Stimulated activated effector memory CD8-positive, alpha-beta T cell treated with anti-CD3 and anti-CD28 coated beads, Interleukin-12 subunit alpha, Interleukin-12 subunit beta, amount 100 ng/mL, for 72 hours (primary cell): Measurements from ENCODE around the gene PTPRC.

Source experiments
- ATAC-seq: fragments of 150-1000 bp; cut with Tn5 transposase; 2 replicates; pipeline ENCODE4 v1.10.0; 2021
- DNase-seq, 2 donors: peaks; one replicate each; pipeline ENCODE4 v3.0.0; 2021 to 2022; ENCODE audit warnings: low spot score in 2 of 2
- H3K27ac Mint-ChIP-seq: one replicate; pipeline ENCODE4 v1.8.0; 2022; ENCODE audit warnings: mild to moderate bottlenecking, mixed read lengths
- H3K36me3 Mint-ChIP-seq: one replicate; pipeline ENCODE4 v1.8.0; 2022; ENCODE audit warnings: mild to moderate bottlenecking, mixed read lengths
- H3K4me1 Mint-ChIP-seq: one replicate; pipeline ENCODE4 v1.8.0; 2022; ENCODE audit warnings: mixed read lengths
- H3K4me3 Mint-ChIP-seq: one replicate; pipeline ENCODE4 v1.8.0; 2022; ENCODE audit warnings: mild to moderate bottlenecking, mixed read lengths
- H3K9me3 Mint-ChIP-seq: one replicate; pipeline ENCODE4 v1.8.0; 2022; ENCODE audit warnings: mixed read lengths

The PTPRC gene

GRCh38 chr1:198686069-198686728 lies 47.4 kb downstream of the PTPRC start:
- H3K9me3 Mint-ChIP-seq, result no peaks in the 10 kb centered on the region
- no peak for ATAC-seq
- DNase-seq, result no peak
- peak overlapping the region; percentile 89 for H3K27ac Mint-ChIP-seq
- H3K4me1 Mint-ChIP-seq, result peaks cover 68% of the 10 kb centered on the region
- H3K4me3 Mint-ChIP-seq, result peak overlapping the region; percentile 45
- H3K36me3 Mint-ChIP-seq, result peaks cover 82% of the 10 kb centered on the region

DNA sequence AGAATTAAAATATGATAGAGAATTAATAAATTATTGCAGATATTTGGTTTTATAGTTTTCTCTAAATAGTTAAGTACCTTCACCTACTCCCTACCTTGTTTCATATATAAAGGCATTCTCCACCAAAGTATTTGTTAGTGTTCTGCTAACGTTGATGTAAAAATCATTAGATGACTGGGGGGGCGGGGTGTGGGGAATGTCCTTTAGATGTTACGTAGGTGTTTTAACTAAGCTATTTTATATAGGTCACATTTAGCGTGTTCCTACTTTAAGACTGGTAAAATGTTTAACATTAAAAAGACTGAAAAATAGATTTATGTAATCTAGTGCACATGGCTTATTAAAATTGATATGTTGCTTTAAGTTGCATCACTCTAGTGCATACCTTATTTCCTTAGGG lies 48.6 kb downstream of the PTPRC start:
- DNase-seq, result no peak
- peaks cover 78% of the 10 kb centered on the region for H3K36me3 Mint-ChIP-seq
- no peaks in the 10 kb centered on the region for H3K9me3 Mint-ChIP-seq
- peaks cover 68% of the 10 kb centered on the region for H3K4me1 Mint-ChIP-seq
- H3K4me3 Mint-ChIP-seq, result peak overlapping the region; percentile 32
- peak overlapping the region; percentile 89 for H3K27ac Mint-ChIP-seq
- no peak for ATAC-seq

DNA sequence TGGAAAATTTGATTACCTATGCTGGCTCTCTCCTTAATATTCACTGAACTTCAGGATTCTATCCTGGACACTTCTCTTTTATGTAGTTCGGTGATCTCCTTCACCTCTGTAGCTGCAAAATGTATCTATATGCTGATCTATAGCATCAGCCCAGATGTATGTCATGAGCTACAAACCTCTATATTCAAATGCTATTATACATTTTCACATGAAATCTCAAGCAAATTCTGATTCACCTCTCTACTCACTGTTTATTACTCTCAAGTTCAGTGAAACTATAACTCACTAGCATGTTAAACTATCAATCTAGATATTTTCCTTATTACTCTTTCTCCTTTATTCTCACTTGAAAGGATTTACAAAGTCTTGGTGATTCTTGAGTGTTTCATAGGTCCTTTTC lies 52.2 kb downstream of the PTPRC start:
- Mint-ChIP-seq H3K4me1 (peaks cover 71% of the 10 kb centered on the region), H3K9me3 (no peaks in the 10 kb centered on the region), H3K36me3 (peaks cover 85% of the 10 kb centered on the region), H3K4me3 (peak overlapping the region; percentile 33), H3K27ac (peak overlapping the region; percentile 77)
- ATAC-seq (peak; percentile 81), DNase-seq (no peak)

- H3K4me3 Mint-ChIP-seq, result no peak overlapping the region
- H3K36me3 Mint-ChIP-seq, result peaks cover 92% of the 10 kb centered on the region
- DNase-seq, result no peak
- H3K27ac Mint-ChIP-seq, result peak overlapping the region; percentile 77
- ATAC-seq, result peak; percentile 75
- no peaks in the 10 kb centered on the region for H3K9me3 Mint-ChIP-seq
- H3K4me1 Mint-ChIP-seq, result peaks cover 76% of the 10 kb centered on the region
These were observed 54.5 kb downstream of the PTPRC start for GRCh38 chr1:198693321-198693720.

DNA sequence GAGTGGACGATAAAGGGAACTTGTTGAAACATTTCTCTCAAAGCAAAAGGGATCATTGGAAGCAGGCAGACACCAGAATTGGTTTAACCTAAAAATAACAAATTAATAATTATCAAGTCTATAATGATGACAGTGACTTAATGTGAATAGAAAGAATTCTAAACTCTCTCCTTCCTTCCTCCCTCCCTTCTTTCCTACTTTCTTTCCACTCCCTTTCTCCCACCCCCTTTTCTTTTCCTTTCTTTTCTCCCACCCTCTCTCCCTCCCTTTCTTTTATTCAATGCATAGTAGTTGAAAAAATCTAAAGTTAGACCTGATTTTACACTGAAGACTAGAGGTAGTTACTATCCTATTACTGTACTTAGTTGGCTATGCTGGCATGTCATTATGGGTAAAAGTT lies 55.7 kb downstream of the PTPRC start:
- ATAC-seq, result no peak
- H3K4me3 Mint-ChIP-seq, result no peak overlapping the region

GRCh38 chr1:198696211-198696610 lies 57.4 kb downstream of the PTPRC start:
- H3K36me3 Mint-ChIP-seq, result peaks cover 67% of the 10 kb centered on the region
- no peaks in the 10 kb centered on the region for H3K9me3 Mint-ChIP-seq
- H3K27ac Mint-ChIP-seq, result peak overlapping the region; percentile 76
- peaks cover 73% of the 10 kb centered on the region for H3K4me1 Mint-ChIP-seq
- DNase-seq, result no peak
- no peak for ATAC-seq
- peak overlapping the region; percentile 16 for H3K4me3 Mint-ChIP-seq

More for the DNA sequence above, 55.7 kb downstream of the PTPRC start:
- Mint-ChIP-seq H3K4me1 (peaks cover 77% of the 10 kb centered on the region), H3K36me3 (peaks cover 84% of the 10 kb centered on the region), H3K27ac (peak overlapping the region; percentile 77), H3K9me3 (no peaks in the 10 kb centered on the region)
- no peak for DNase-seq

GRCh38 chr1:198699167-198700015 lies 60.6 kb downstream of the PTPRC start:
- Mint-ChIP-seq H3K4me1 (peaks cover 77% of the 10 kb centered on the region), H3K9me3 (no peaks in the 10 kb centered on the region), H3K36me3 (peaks cover 40% of the 10 kb centered on the region), H3K4me3 (peak overlapping the region; percentile 12), H3K27ac (peak overlapping the region; percentile 84)
- ATAC-seq (peak; percentile 89), DNase-seq (peak; percentile 53 to 79)

DNA sequence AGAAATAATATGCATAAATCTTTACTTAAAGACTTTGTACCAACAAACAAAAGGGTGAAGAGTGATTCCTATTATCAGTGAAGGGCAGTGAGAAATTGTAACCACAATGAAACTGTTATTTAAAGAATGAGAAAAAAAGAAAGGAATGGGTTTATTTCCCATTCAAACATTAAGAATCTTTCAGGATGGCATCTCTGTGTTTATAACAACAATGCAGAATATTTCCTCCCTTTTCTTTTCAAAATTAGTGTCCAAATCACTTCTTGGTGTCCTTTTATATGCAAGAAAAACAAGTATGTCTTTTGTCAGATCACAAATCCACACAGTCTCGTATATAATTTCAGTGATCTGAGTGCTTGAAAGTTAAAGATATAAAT lies 61.2 kb downstream of the PTPRC start:
- Mint-ChIP-seq H3K27ac (peak overlapping the region; percentile 84), H3K4me3 (no peak overlapping the region), H3K4me1 (peaks cover 80% of the 10 kb centered on the region), H3K9me3 (no peaks in the 10 kb centered on the region), H3K36me3 (peaks cover 34% of the 10 kb centered on the region)
- DNase-seq, result no peak
- ATAC-seq, result no peak

- H3K36me3 Mint-ChIP-seq, result peaks cover 30% of the 10 kb centered on the region
- no peak overlapping the region for H3K4me3 Mint-ChIP-seq
- no peak for DNase-seq
- ATAC-seq, result no peak
- peaks cover 80% of the 10 kb centered on the region for H3K4me1 Mint-ChIP-seq
- H3K9me3 Mint-ChIP-seq, result no peaks in the 10 kb centered on the region
- peak overlapping the region; percentile 84 for H3K27ac Mint-ChIP-seq
These were observed 61.6 kb downstream of the PTPRC start for GRCh38 chr1:198700396-198700795.

GRCh38 chr1:198701250-198701649 lies 62.4 kb downstream of the PTPRC start:
- ATAC-seq, result peak; percentile 79
- H3K4me1 Mint-ChIP-seq, result peaks cover 78% of the 10 kb centered on the region
- no peaks in the 10 kb centered on the region for H3K9me3 Mint-ChIP-seq

DNA sequence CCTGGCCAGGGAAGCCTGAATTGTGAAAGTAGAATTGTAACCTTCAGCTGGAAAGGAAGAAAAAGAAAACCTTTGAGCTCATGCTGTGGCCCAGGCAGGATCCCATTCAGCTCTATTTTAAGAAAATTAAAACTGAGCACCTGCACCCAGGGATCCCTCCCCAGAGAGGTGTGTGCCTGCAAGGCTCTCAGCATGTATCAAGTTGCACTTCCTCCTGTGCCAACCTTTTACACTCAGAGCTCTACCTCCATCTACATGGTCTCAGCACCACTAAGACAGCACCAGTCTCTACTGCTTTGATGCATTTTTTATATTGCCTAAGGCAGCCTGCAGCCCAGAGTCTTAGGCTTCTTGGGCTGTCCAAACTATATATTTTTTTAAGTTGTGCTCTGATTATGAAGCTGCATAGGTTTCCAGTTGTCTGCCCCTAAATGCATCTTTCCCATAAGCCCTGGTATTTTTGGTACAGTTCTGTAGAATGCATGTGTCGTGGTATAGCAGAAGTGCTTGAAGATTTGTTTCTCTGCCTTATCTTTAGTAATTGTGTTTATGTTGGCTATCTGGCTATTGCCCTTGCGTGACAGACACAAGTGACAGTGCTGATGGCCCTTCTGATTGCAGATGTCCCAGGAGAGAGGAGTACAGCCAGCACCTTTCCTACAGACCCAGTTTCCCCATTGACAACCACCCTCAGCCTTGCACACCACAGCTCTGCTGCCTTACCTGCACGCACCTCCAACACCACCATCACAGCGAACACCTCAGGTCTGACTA lies 63.1 kb downstream of the PTPRC start:
- ATAC-seq, result no peak

More at GRCh38 chr1:198701250-198701649, 62.4 kb downstream of the PTPRC start:
- no peak for DNase-seq
- H3K4me3 Mint-ChIP-seq, result no peak overlapping the region
- peaks cover 22% of the 10 kb centered on the region for H3K36me3 Mint-ChIP-seq
- H3K27ac Mint-ChIP-seq, result peak overlapping the region; percentile 84

DNA sequence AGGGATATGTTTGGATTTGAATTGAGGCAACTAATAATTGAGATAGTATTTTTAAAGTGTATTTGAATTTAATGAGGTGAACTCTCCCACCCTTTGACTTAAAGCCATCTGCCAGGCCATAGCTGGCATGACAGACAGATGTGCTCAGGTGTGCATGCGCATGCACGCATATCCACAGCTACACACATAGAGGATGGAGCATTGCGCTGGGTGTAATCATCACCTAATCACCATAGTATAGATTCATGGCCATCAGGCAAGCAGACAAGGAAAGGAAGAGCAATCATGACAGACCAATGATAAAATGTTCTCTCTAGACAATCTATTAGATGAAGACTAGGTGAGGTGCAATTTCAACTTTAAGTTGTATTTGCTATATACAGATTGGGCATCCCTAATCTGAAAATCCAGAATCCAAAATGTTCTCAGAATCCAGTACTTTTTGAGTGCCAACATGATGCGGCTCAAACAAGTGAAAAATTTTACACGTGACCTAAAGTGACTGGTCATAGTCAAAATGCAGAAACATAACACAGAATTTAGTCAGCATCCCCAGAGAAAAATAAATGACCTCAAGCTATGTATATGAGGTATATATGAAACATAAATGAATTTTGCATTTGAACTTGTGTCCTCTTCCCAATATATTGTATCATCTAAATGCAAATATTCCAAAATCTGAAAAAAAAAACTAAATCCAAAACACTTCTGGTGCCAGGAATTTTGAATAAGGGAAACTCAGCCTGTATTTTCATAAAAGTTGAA lies 70.1 kb downstream of the PTPRC start:
- Mint-ChIP-seq H3K36me3 (no peaks in the 10 kb centered on the region), H3K27ac (peak overlapping the region; percentile 88), H3K4me3 (no peak overlapping the region), H3K4me1 (peaks cover 47% of the 10 kb centered on the region), H3K9me3 (no peaks in the 10 kb centered on the region)
- no peak for ATAC-seq
- DNase-seq, result no peak

More for the DNA sequence above, 63.1 kb downstream of the PTPRC start:
- DNase-seq, result no peak
- Mint-ChIP-seq H3K27ac (peak overlapping the region; percentile 84), H3K4me3 (no peak overlapping the region), H3K9me3 (no peaks in the 10 kb centered on the region), H3K36me3 (peaks cover 15% of the 10 kb centered on the region), H3K4me1 (peaks cover 71% of the 10 kb centered on the region)

- ATAC-seq, result no peak
- Mint-ChIP-seq H3K36me3 (no peaks in the 10 kb centered on the region), H3K27ac (peak overlapping the region; percentile 66)
These were observed 73.0 kb downstream of the PTPRC start for GRCh38 chr1:198711837-198712236.

GRCh38 chr1:198713081-198713480 lies 74.2 kb downstream of the PTPRC start:
- H3K9me3 Mint-ChIP-seq, result no peaks in the 10 kb centered on the region
- no peak overlapping the region for H3K4me3 Mint-ChIP-seq
- H3K4me1 Mint-ChIP-seq, result peaks cover 42% of the 10 kb centered on the region
- DNase-seq (no peak), ATAC-seq (peak; percentile 82)
- H3K27ac Mint-ChIP-seq, result peak overlapping the region; percentile 66
- no peaks in the 10 kb centered on the region for H3K36me3 Mint-ChIP-seq

More at GRCh38 chr1:198711837-198712236, 73.0 kb downstream of the PTPRC start:
- Mint-ChIP-seq H3K4me1 (peaks cover 46% of the 10 kb centered on the region), H3K9me3 (no peaks in the 10 kb centered on the region), H3K4me3 (no peak overlapping the region)
- DNase-seq, result no peak
